ENCODE data around the gene CREB3L4.

CREB3L4 gene

GRCh38 chr1:153985941-153986761, 18.4 kb downstream of the CREB3L4 start, which contains the start of gene RAB13 (continued):
- TF ChIP-seq TSHZ1 (tag by site-specific recombination; IDR thresholded peaks at IDR 0.05; ENCODE audit: borderline replicate concordance) (no peak), ZBTB1 (tag by site-specific recombination; IDR thresholded peaks at IDR 0.05) (no peak), GLI4 (tag by site-specific recombination; IDR thresholded peaks at IDR 0.05) (no peak), ZNF610 (tag by site-specific recombination; IDR thresholded peaks at IDR 0.05; ENCODE audit: borderline replicate concordance) (0 out of 2 replicates have a peak, but pooled peaks have one; percentile 66), KLF16 (tag by site-specific recombination; IDR thresholded peaks at IDR 0.05) (no peak), ZNF146 (tag by site-specific recombination; IDR thresholded peaks at IDR 0.05) (no peak), ZNF561 (tag by site-specific recombination; IDR thresholded peaks at IDR 0.05; ENCODE audit: borderline replicate concordance) (no peak), ZXDB (tag by site-specific recombination; IDR thresholded peaks at IDR 0.05) (peak; percentile 14; the same call in 1 of the 2 replicates), ZBTB49 (tag by site-specific recombination; IDR thresholded peaks at IDR 0.05; ENCODE audit: low read depth) (no peak), SCRT2 (tag by site-specific recombination; IDR thresholded peaks at IDR 0.05) (no peak), ZBTB26 (tag by site-specific recombination; optimal IDR thresholded peaks at IDR 0.05) (no peak), SALL2 (tag by site-specific recombination; IDR thresholded peaks at IDR 0.05; ENCODE audit: borderline replicate concordance) (no peak), REST (tag by site-specific recombination; IDR thresholded peaks at IDR 0.05) (no peak), ZNF501 (tag by site-specific recombination; IDR thresholded peaks at IDR 0.05) (no peak), PATZ1 (tag by site-specific recombination; IDR thresholded peaks at IDR 0.05) (no peak; the same call in 1 of the 2 replicates), ZNF140 (tag by site-specific recombination; IDR thresholded peaks at IDR 0.05) (no peak), GLI2 (tag by site-specific recombination; IDR thresholded peaks at IDR 0.05; ENCODE audit: borderline replicate concordance, low read depth) (no peak), ZNF585B (tag by site-specific recombination; IDR thresholded peaks at IDR 0.05) (no peak), ZNF214 (tag by site-specific recombination; IDR thresholded peaks at IDR 0.05; ENCODE audit: borderline replicate concordance) (no peak), ZNF324 (tag by site-specific recombination; IDR thresholded peaks at IDR 0.05) (no peak), ZNF280D (tag by site-specific recombination; IDR thresholded peaks at IDR 0.05) (0 out of 2 replicates have a peak, but pooled peaks have one; percentile 3), ZNF549 (tag by site-specific recombination; IDR thresholded peaks at IDR 0.05) (no peak), ZNF514 (tag by site-specific recombination; IDR thresholded peaks at IDR 0.05) (no peak)

All from HEK293 (cell line).